Measurements from ENCODE around the gene ATF6B.

Gene ATF6B

GRCh38 chr6:32129297-32130088 lies 1.4 kb upstream of the ATF6B start:
- DNase-seq = no peak

- DNase-seq = no peak
Observed at GRCh38 chr6:32128751-32129296, 778 bp upstream of the ATF6B start.

GRCh38 chr6:32127409-32127716 lies 683 bp downstream of the ATF6B start:
- no peak for DNase-seq

- DNase-seq = no peak
Observed at GRCh38 chr6:32126880-32127279, 1.2 kb downstream of the ATF6B start.

- DNase-seq = no peak
Observed at GRCh38 chr6:32123681-32124080, 4.4 kb downstream of the ATF6B start.

- DNase-seq = no peak
Observed at GRCh38 chr6:32120573-32121059, 7.4 kb downstream of the ATF6B start.

- DNase-seq = peak; percentile 73
Observed at GRCh38 chr6:32118782-32119628, 9.0 kb downstream of the ATF6B start.

- DNase-seq = no peak
Observed at GRCh38 chr6:32117461-32117860, 10.6 kb downstream of the ATF6B start.

GRCh38 chr6:32116674-32117073 lies 11.4 kb downstream of the ATF6B start:
- no peak for DNase-seq

- DNase-seq = no peak
Observed at GRCh38 chr6:32115623-32116022, 12.4 kb downstream of the ATF6B start.

- DNase-seq = no peak
Observed at GRCh38 chr6:32114796-32115195, 13.2 kb downstream of the ATF6B start.

- DNase-seq = peak; percentile 12
Observed at GRCh38 chr6:32113386-32114352, 14.4 kb downstream of the ATF6B start.

GRCh38 chr6:32112431-32112980 lies 15.5 kb downstream of the ATF6B start:
- DNase-seq = no peak

GRCh38 chr6:32111424-32112066 lies 16.5 kb downstream of the ATF6B start:
- DNase-seq = no peak

GRCh38 chr6:32110632-32111031 lies 17.4 kb downstream of the ATF6B start:
- DNase-seq = no peak

- no peak for DNase-seq
Observed at GRCh38 chr6:32109765-32110160, 18.3 kb downstream of the ATF6B start.

GRCh38 chr6:32109114-32109764 lies 18.8 kb downstream of the ATF6B start, which contains the start of gene TNXB:
TNXB (minus strand) TSS chr6:32109338; CDS start chr6:32098198, 11,140 bp downstream.
- DNase-seq = no peak

GRCh38 chr6:32108727-32109113 lies 19.3 kb downstream of the ATF6B start:
- no peak for DNase-seq

- no peak for DNase-seq
Observed at GRCh38 chr6:32108094-32108627, 19.9 kb downstream of the ATF6B start.

GRCh38 chr6:32107406-32107805 lies 20.6 kb downstream of the ATF6B start:
- DNase-seq = no peak

- DNase-seq = no peak
Observed at GRCh38 chr6:32105433-32105832, 22.6 kb downstream of the ATF6B start.
